ENCODE results near the gene TIMP1.

TIMP1 gene

GRCh38 chrX:47581731-47582647, at the start of gene TIMP1:
Gene TIMP1 (plus strand): TSS chrX:47582436. CDS start chrX:47583416, 980 bp downstream.
- peak; percentile 57 to 70 for DNase-seq (ENCODE audit: low read depth in 2 of 2)

GRCh38 chrX:47539860-47540259, 42.4 kb upstream of the TIMP1 start:
- no peak for DNase-seq (ENCODE audit: low read depth in 2 of 2)

- DNase-seq (ENCODE audit: low read depth in 2 of 2): no peak
Observed at GRCh38 chrX:47540754-47541538, 41.3 kb upstream of the TIMP1 start.

- DNase-seq (ENCODE audit: low read depth in 2 of 2): no peak
Observed at GRCh38 chrX:47543496-47543895, 38.7 kb upstream of the TIMP1 start.

- peak; percentile 55 to 71 for DNase-seq (ENCODE audit: low read depth in 2 of 2)
Observed at GRCh38 chrX:47556045-47556623, 26.1 kb upstream of the TIMP1 start.

GRCh38 chrX:47558436-47558835, 23.8 kb upstream of the TIMP1 start:
- no peak for DNase-seq (ENCODE audit: low read depth in 2 of 2)

GRCh38 chrX:47560179-47560933, 21.9 kb upstream of the TIMP1 start:
- no peak for DNase-seq (ENCODE audit: low read depth in 2 of 2)

- peak; percentile 88 to 92 for DNase-seq (ENCODE audit: low read depth in 2 of 2)
Observed at GRCh38 chrX:47560934-47561658, 21.1 kb upstream of the TIMP1 start, which contains the start of gene ARAF. Gene ARAF (plus strand): TSS chrX:47561205. CDS start chrX:47562968, 1,763 bp downstream.

GRCh38 chrX:47561659-47562151, 20.5 kb upstream of the TIMP1 start:
- DNase-seq (ENCODE audit: low read depth in 2 of 2): no peak

- DNase-seq (ENCODE audit: low read depth in 2 of 2): no peak
Observed at GRCh38 chrX:47562615-47563243, 19.5 kb upstream of the TIMP1 start.

GRCh38 chrX:47563801-47564315, 18.4 kb upstream of the TIMP1 start:
- no peak for DNase-seq (ENCODE audit: low read depth in 2 of 2)

- no peak for DNase-seq (ENCODE audit: low read depth in 2 of 2)
Observed at GRCh38 chrX:47564438-47565085, 17.7 kb upstream of the TIMP1 start.

GRCh38 chrX:47566841-47567240, 15.4 kb upstream of the TIMP1 start:
- no peak for DNase-seq (ENCODE audit: low read depth in 2 of 2)

GRCh38 chrX:47568656-47569295, 13.5 kb upstream of the TIMP1 start:
- no peak for DNase-seq (ENCODE audit: low read depth in 2 of 2)

- DNase-seq (ENCODE audit: low read depth in 2 of 2): no peak
Observed at GRCh38 chrX:47570794-47571193, 11.4 kb upstream of the TIMP1 start.

GRCh38 chrX:47571215-47571614, 11.0 kb upstream of the TIMP1 start:
- DNase-seq (ENCODE audit: low read depth in 2 of 2): no peak

GRCh38 chrX:47571896-47572295, 10.3 kb upstream of the TIMP1 start:
- no peak for DNase-seq (ENCODE audit: low read depth in 2 of 2)

GRCh38 chrX:47572773-47573340, 9.4 kb upstream of the TIMP1 start:
- no peak for DNase-seq (ENCODE audit: low read depth in 2 of 2)

All from activated CD4-positive, alpha-beta T cell treated with anti-CD3 and anti-CD28 coated beads for 24 hours (primary cell).